MM.1S (cell line): ENCODE data around the gene TOP2B.

Experiments used
- DNase-seq: peaks from one replicate; pipeline ENCODE4 v3.0.0-alpha.2; 2015
- H2AFZ ChIP-seq: fragments of 300-600 bp; sonication (generic); 2 replicates; pipeline ENCODE4 v1.6.0; 2016; ENCODE audit warnings: antibody characterized with exemption, low read length
- H3F3A ChIP-seq: fragments of 300-600 bp; sonication (generic); 2 replicates; pipeline ENCODE4 v1.6.1; 2016; ENCODE audit warnings: mild to moderate bottlenecking, antibody characterized with exemption, low read length, moderate library complexity, mixed read lengths; ENCODE audit not compliant: insufficient read depth
- H3K27ac ChIP-seq: fragments of 300-600 bp; sonication (generic); 2 replicates; pipeline ENCODE4 v1.5.1; 2016; ENCODE audit warnings: mild to moderate bottlenecking, low read length
- H3K27me3 ChIP-seq: fragments of 300-600 bp; sonication (generic); replicated peaks from 2 replicates; pipeline ENCODE4 v1.6.0; 2016; ENCODE audit warnings: low read length; ENCODE audit not compliant: insufficient read depth
- H3K36me3 ChIP-seq: fragments of 300-600 bp; sonication (generic); replicated peaks from 2 replicates; pipeline ENCODE4 v1.6.1; 2016; ENCODE audit warnings: mild to moderate bottlenecking, low read length, mixed read lengths; ENCODE audit not compliant: insufficient read depth
- H3K4me1 ChIP-seq: fragments of 300-600 bp; sonication (generic); 2 replicates; pipeline ENCODE4 v1.6.1; 2016; ENCODE audit warnings: low read length, mixed read lengths
- H3K4me2 ChIP-seq: fragments of 300-600 bp; sonication (generic); 2 replicates; pipeline ENCODE4 v1.6.0; 2016; ENCODE audit warnings: low read depth, low read length
- H3K4me3 ChIP-seq: fragments of 300-600 bp; sonication (generic); 2 replicates; pipeline ENCODE4 v1.5.1; 2016; ENCODE audit warnings: low read length, mixed read lengths
- H3K79me2 ChIP-seq: fragments of 300-600 bp; sonication (generic); 2 replicates; pipeline ENCODE4 v1.6.1; 2016; ENCODE audit warnings: mixed run types, low read length, mixed read lengths
- H3K9ac ChIP-seq: fragments of 300-600 bp; sonication (generic); 2 replicates; pipeline ENCODE4 v1.6.1; 2016; ENCODE audit warnings: low read length, mixed read lengths
- H3K9me2 ChIP-seq: fragments of 300-600 bp; sonication (generic); replicated peaks from 2 replicates; pipeline ENCODE4 v1.6.1; 2016; ENCODE audit warnings: mild to moderate bottlenecking, low read length, mixed read lengths; ENCODE audit not compliant: insufficient read depth
- H3K9me3 ChIP-seq: fragments of 300-600 bp; sonication (generic); replicated peaks from 2 replicates; pipeline ENCODE4 v1.6.1; 2016; ENCODE audit warnings: mild to moderate bottlenecking, low read length, mixed read lengths; ENCODE audit not compliant: insufficient read depth
- H4K20me1 ChIP-seq: fragments of 300-600 bp; sonication (generic); 2 replicates; pipeline ENCODE4 v1.6.1; 2016; ENCODE audit warnings: mild to moderate bottlenecking, low read length, moderate library complexity, mixed read lengths; ENCODE audit not compliant: insufficient read depth
- EZH2 ChIP-seq: fragments of 300-600 bp; sonication (generic); optimal IDR thresholded peaks from 2 replicates; pipeline ENCODE3; 2017; ENCODE audit warnings: low read depth, mild to moderate bottlenecking, antibody characterized with exemption, low read length, mixed read lengths
- EZH2phosphoT487 ChIP-seq: fragments of 300-600 bp; sonication (generic); IDR thresholded peaks from 2 replicates; pipeline ENCODE4 v1.6.1; 2018; ENCODE audit warnings: antibody characterized with exemption, low read length
- TF ChIP-seq, protein P1 (sequence below): fragments of 300-600 bp; sonication (generic); IDR thresholded peaks from 2 replicates; pipeline ENCODE4 v1.5.1; 2016; ENCODE audit warnings: antibody characterized with exemption, low read length, mixed read lengths

The TOP2B gene

GRCh38 chr3:25620493-25620892 lies 44.2 kb downstream of the TOP2B start:
- Histone ChIP-seq H3K79me2 (no peaks in the 10 kb centered on the region), H3K9me3 (no peaks in the 10 kb centered on the region), H2AFZ (no peak overlapping the region), H3K9ac (no peak overlapping the region), H3K36me3 (peaks cover 10% of the 10 kb centered on the region; the same call in 1 of the 2 replicates), H3K27me3 (no peaks in the 10 kb centered on the region), H4K20me1 (no peaks in the 10 kb centered on the region), H3K4me3 (no peak overlapping the region), H3K4me1 (no peaks in the 10 kb centered on the region), H3K4me2 (no peak overlapping the region), H3F3A (no peaks in the 10 kb centered on the region), H3K9me2 (no peaks in the 10 kb centered on the region), H3K27ac (no peak overlapping the region)
- no peak for TF ChIP-seq EZH2phosphoT487
- no peak for TF ChIP-seq EZH2
- TF ChIP-seq, protein P1, sequence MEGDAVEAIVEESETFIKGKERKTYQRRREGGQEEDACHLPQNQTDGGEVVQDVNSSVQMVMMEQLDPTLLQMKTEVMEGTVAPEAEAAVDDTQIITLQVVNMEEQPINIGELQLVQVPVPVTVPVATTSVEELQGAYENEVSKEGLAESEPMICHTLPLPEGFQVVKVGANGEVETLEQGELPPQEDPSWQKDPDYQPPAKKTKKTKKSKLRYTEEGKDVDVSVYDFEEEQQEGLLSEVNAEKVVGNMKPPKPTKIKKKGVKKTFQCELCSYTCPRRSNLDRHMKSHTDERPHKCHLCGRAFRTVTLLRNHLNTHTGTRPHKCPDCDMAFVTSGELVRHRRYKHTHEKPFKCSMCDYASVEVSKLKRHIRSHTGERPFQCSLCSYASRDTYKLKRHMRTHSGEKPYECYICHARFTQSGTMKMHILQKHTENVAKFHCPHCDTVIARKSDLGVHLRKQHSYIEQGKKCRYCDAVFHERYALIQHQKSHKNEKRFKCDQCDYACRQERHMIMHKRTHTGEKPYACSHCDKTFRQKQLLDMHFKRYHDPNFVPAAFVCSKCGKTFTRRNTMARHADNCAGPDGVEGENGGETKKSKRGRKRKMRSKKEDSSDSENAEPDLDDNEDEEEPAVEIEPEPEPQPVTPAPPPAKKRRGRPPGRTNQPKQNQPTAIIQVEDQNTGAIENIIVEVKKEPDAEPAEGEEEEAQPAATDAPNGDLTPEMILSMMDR: no peak
- DNase-seq: no peak

- Histone ChIP-seq H3K9me2 (no peaks in the 10 kb centered on the region), H3K27ac (no peak overlapping the region), H3F3A (no peaks in the 10 kb centered on the region), H3K4me2 (no peak overlapping the region), H2AFZ (no peak overlapping the region), H4K20me1 (no peaks in the 10 kb centered on the region), H3K9ac (no peak overlapping the region), H3K9me3 (no peaks in the 10 kb centered on the region), H3K4me1 (no peaks in the 10 kb centered on the region), H3K27me3 (no peaks in the 10 kb centered on the region), H3K36me3 (peaks cover 10% of the 10 kb centered on the region; the same call in 1 of the 2 replicates), H3K4me3 (no peak overlapping the region), H3K79me2 (no peaks in the 10 kb centered on the region)
- no peak for TF ChIP-seq EZH2phosphoT487
- no peak for TF ChIP-seq EZH2
- TF ChIP-seq, protein P1: no peak
- no peak for DNase-seq
Observed at GRCh38 chr3:25619382-25619781, 45.3 kb downstream of the TOP2B start.

- no peaks in the 10 kb centered on the region for H4K20me1 ChIP-seq
- peaks cover 7% of the 10 kb centered on the region; the same call in 1 of the 2 replicates for H3K36me3 ChIP-seq
- H3K4me1 ChIP-seq: no peaks in the 10 kb centered on the region
- H3K9ac ChIP-seq: no peak overlapping the region
- H3K4me2 ChIP-seq: no peak overlapping the region
- H2AFZ ChIP-seq: no peak overlapping the region
- TF ChIP-seq EZH2phosphoT487 (no peak), EZH2 (no peak)
- TF ChIP-seq, protein P1: no peak
- H3K9me3 ChIP-seq: no peaks in the 10 kb centered on the region
- H3K9me2 ChIP-seq: no peaks in the 10 kb centered on the region
- H3K79me2 ChIP-seq: no peaks in the 10 kb centered on the region
- no peaks in the 10 kb centered on the region for H3F3A ChIP-seq
- no peak overlapping the region for H3K4me3 ChIP-seq
- no peaks in the 10 kb centered on the region for H3K27me3 ChIP-seq
- no peak for DNase-seq
- no peak overlapping the region for H3K27ac ChIP-seq
Observed at GRCh38 chr3:25618028-25618427, 46.7 kb downstream of the TOP2B start.
